ENCODE results near the gene CDK5RAP3.
A peak's percentile ranks its signal among the peaks of the same experiment; 100 is the strongest.
"Not testable (repeated sequence)": the region's sequence is repeated elsewhere in the genome, so short reads cannot be mapped to it uniquely, and the experiment has no call there.

CDK5RAP3 gene

DNA sequence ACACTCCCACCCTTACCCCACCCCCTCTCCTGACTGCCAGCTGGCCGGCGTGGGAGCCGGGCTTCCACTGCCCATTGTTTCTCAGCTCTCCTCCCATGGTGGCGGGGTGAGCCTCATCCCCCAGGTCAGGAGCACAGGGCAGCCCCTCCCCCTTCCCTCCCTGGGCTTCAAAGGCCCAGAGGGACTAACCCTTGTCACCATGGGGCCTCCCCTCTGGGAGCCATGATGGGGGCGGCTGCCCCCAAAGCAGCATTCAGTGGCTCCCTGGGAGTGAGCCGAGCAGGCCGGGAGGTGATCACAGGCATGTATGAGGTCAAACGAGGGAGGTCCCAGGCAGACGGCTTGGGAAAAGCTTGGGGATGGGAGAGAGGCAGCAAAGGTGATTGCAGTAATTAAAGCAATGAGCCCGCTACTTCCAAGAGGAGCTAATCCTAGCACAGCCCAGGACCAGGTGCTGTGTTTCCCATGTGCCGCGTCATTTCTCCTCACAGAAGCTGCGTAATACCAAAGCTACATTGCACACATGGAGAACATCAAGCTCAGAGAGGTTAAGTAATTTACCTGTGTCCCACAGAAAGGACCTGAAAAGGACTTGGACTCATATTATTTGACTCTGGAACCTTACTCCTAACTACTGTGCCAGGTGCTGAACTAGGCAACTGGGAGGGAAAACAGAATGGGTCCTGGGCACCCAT lies 24.5 kb downstream of the CDK5RAP3 start:
- no peaks in the 10 kb centered on the region for H3K4me1 Mint-ChIP-seq
- peaks cover 6% of the 10 kb centered on the region for H3K27me3 Mint-ChIP-seq
- H3K36me3 Mint-ChIP-seq (ENCODE audit: low read depth): no peaks in the 10 kb centered on the region

GRCh38 chr17:47996201-47996600 lies 25.3 kb downstream of the CDK5RAP3 start:
- Mint-ChIP-seq H3K27me3 (peaks cover 6% of the 10 kb centered on the region), H3K27ac (no peak overlapping the region), H3K4me3 (no peak overlapping the region), H3K9me3 (no peaks in the 10 kb centered on the region), H3K36me3 (ENCODE audit: low read depth) (no peaks in the 10 kb centered on the region), H3K4me1 (no peaks in the 10 kb centered on the region)
- DNase-seq (no peak), ATAC-seq (no peak)

More for the DNA sequence above, 24.5 kb downstream of the CDK5RAP3 start:
- no peak overlapping the region for H3K27ac Mint-ChIP-seq
- no peak for DNase-seq
- no peak for ATAC-seq
- H3K4me3 Mint-ChIP-seq: no peak overlapping the region
- no peaks in the 10 kb centered on the region for H3K9me3 Mint-ChIP-seq

GRCh38 chr17:47997586-47997985 lies 26.7 kb downstream of the CDK5RAP3 start:
- no peak for DNase-seq
- no peak overlapping the region for H3K4me3 Mint-ChIP-seq
- no peaks in the 10 kb centered on the region for H3K4me1 Mint-ChIP-seq
- no peak for ATAC-seq
- no peak overlapping the region for H3K27ac Mint-ChIP-seq
- H3K36me3 Mint-ChIP-seq (ENCODE audit: low read depth): no peaks in the 10 kb centered on the region
- peaks cover 6% of the 10 kb centered on the region for H3K27me3 Mint-ChIP-seq
- no peaks in the 10 kb centered on the region for H3K9me3 Mint-ChIP-seq

- Mint-ChIP-seq H3K4me3 (no peak overlapping the region), H3K4me1 (no peaks in the 10 kb centered on the region), H3K36me3 (ENCODE audit: low read depth) (no peaks in the 10 kb centered on the region), H3K9me3 (no peaks in the 10 kb centered on the region), H3K27me3 (peaks cover 6% of the 10 kb centered on the region), H3K27ac (no peak overlapping the region)
- no peak for DNase-seq
- no peak for ATAC-seq
Measured at GRCh38 chr17:47998044-47998443, 27.1 kb downstream of the CDK5RAP3 start.

DNA sequence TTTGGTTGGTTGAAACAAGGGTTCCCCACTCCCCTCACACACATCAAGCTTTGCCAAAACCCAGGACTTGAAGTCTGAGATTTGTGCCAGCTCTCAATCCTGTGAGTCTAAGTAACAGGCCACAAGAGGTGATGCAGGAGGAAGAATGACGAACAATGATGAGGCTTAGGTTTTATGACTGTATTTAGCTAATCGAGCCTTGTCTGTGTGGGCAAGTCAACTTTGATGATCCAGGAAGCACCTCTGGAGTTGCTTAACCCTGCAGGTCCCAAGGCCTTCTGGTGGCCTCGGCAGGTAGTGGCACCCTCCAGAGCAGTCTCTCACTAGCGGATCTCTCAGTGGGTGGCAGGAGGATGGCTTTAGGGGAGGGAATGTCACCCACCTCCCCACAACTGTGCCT lies 28.7 kb downstream of the CDK5RAP3 start:
- Mint-ChIP-seq H3K36me3 (ENCODE audit: low read depth) (no peaks in the 10 kb centered on the region), H3K27me3 (peaks cover 14% of the 10 kb centered on the region)
- peak; percentile 24 for ATAC-seq

GRCh38 chr17:48001197-48001596 lies 30.3 kb downstream of the CDK5RAP3 start:
- Mint-ChIP-seq H3K4me3 (no peak overlapping the region), H3K4me1 (no peaks in the 10 kb centered on the region), H3K36me3 (ENCODE audit: low read depth) (no peaks in the 10 kb centered on the region), H3K27ac (no peak overlapping the region), H3K27me3 (peaks cover 21% of the 10 kb centered on the region), H3K9me3 (no peaks in the 10 kb centered on the region)
- ATAC-seq (no peak), DNase-seq (no peak)

More for the DNA sequence above, 28.7 kb downstream of the CDK5RAP3 start:
- Mint-ChIP-seq H3K27ac (no peak overlapping the region), H3K4me1 (no peaks in the 10 kb centered on the region), H3K4me3 (no peak overlapping the region), H3K9me3 (no peaks in the 10 kb centered on the region)
- DNase-seq: no peak

- H3K4me3 Mint-ChIP-seq; DNase-seq; H3K36me3 Mint-ChIP-seq (ENCODE audit: low read depth); H3K9me3 Mint-ChIP-seq; H3K4me1 Mint-ChIP-seq; H3K27ac Mint-ChIP-seq; ATAC-seq: not testable (repeated sequence)
- peaks cover 20% of the 10 kb centered on the region for H3K27me3 Mint-ChIP-seq
Measured at GRCh38 chr17:48001657-48002056, 30.7 kb downstream of the CDK5RAP3 start.

GRCh38 chr17:48002266-48002915 lies 31.5 kb downstream of the CDK5RAP3 start:
- H3K36me3 Mint-ChIP-seq (ENCODE audit: low read depth): no peaks in the 10 kb centered on the region
- peaks cover 26% of the 10 kb centered on the region for H3K27me3 Mint-ChIP-seq
- no peak overlapping the region for H3K4me3 Mint-ChIP-seq
- H3K27ac Mint-ChIP-seq: no peak overlapping the region
- H3K9me3 Mint-ChIP-seq: no peaks in the 10 kb centered on the region
- H3K4me1 Mint-ChIP-seq: no peaks in the 10 kb centered on the region
- no peak for DNase-seq
- ATAC-seq: no peak

DNA sequence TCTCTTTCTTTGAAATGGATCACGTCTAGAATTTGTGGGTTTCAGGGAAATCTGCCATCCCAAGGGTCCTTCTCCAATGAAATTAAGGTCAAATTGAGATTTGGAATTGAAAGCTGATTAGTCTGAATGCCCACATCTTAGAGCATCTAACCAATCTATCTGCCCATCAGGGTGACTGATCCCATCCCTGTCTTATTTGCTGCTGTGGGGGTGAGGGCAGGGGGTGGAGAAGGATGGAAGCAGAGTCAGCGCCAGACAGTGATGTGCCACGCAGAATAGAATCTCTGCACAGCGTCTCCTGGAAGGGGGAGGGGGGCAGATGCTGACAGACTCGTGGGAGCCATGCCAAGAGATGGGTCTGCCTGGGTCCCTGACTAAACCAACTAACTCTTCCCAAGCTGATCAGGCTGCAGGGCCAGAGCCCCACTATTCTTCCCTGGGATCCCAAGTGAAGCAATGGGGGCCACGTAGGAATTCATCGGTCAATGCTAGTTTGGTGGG lies 32.1 kb downstream of the CDK5RAP3 start:
- no peaks in the 10 kb centered on the region for H3K9me3 Mint-ChIP-seq
- DNase-seq: no peak
- H3K27me3 Mint-ChIP-seq: peaks cover 26% of the 10 kb centered on the region
- H3K4me3 Mint-ChIP-seq: no peak overlapping the region
- no peaks in the 10 kb centered on the region for H3K4me1 Mint-ChIP-seq
- H3K36me3 Mint-ChIP-seq (ENCODE audit: low read depth): no peaks in the 10 kb centered on the region
- ATAC-seq: no peak
- no peak overlapping the region for H3K27ac Mint-ChIP-seq

- no peak for DNase-seq
- no peak for ATAC-seq
- H3K4me3 Mint-ChIP-seq: no peak overlapping the region
- peak overlapping the region; percentile 15 for H3K27ac Mint-ChIP-seq
- peaks cover 26% of the 10 kb centered on the region for H3K27me3 Mint-ChIP-seq
- no peaks in the 10 kb centered on the region for H3K4me1 Mint-ChIP-seq
- no peaks in the 10 kb centered on the region for H3K36me3 Mint-ChIP-seq (ENCODE audit: low read depth)
- no peaks in the 10 kb centered on the region for H3K9me3 Mint-ChIP-seq
Measured at GRCh38 chr17:48003417-48004151, 32.7 kb downstream of the CDK5RAP3 start.

DNA sequence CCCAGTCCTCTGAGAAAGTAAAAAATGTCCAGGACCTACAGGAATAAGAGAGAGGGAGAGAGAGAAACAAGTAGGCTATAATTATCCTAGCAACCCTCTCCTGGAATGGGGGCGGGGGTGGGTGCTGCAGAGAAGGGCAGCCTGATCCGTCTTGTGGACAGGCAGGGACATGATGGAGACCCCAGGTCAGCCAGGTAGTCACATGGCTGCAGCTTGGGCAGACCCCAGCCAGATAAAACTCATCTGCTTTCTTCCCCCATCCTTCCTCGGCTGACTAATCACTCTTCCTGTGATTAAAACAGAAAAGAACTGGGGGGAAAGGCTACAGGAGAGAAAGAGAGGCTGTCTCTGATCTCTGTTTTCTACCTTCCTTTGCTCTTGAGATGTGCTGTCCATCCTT lies 34.1 kb downstream of the CDK5RAP3 start:
- ATAC-seq (no peak), DNase-seq (no peak)
- H3K4me1 Mint-ChIP-seq: no peaks in the 10 kb centered on the region
- no peak overlapping the region for H3K4me3 Mint-ChIP-seq
- H3K36me3 Mint-ChIP-seq (ENCODE audit: low read depth): no peaks in the 10 kb centered on the region
- H3K27ac Mint-ChIP-seq: no peak overlapping the region
- H3K27me3 Mint-ChIP-seq: peaks cover 32% of the 10 kb centered on the region
- no peaks in the 10 kb centered on the region for H3K9me3 Mint-ChIP-seq

GRCh38 chr17:48006936-48007709 lies 36.2 kb downstream of the CDK5RAP3 start:
- no peak overlapping the region for H3K27ac Mint-ChIP-seq
- ATAC-seq (no peak), DNase-seq (no peak)
- H3K4me3 Mint-ChIP-seq: no peak overlapping the region
- H3K4me1 Mint-ChIP-seq: peaks cover 9% of the 10 kb centered on the region
- no peaks in the 10 kb centered on the region for H3K9me3 Mint-ChIP-seq
- H3K36me3 Mint-ChIP-seq (ENCODE audit: low read depth): no peaks in the 10 kb centered on the region
- H3K27me3 Mint-ChIP-seq: peaks cover 49% of the 10 kb centered on the region

GRCh38 chr17:48010193-48010592 lies 39.3 kb downstream of the CDK5RAP3 start:
- Mint-ChIP-seq H3K9me3 (no peaks in the 10 kb centered on the region), H3K4me3 (no peak overlapping the region), H3K27me3 (peaks cover 61% of the 10 kb centered on the region), H3K36me3 (ENCODE audit: low read depth) (no peaks in the 10 kb centered on the region), H3K4me1 (peaks cover 12% of the 10 kb centered on the region), H3K27ac (no peak overlapping the region)
- ATAC-seq: no peak
- no peak for DNase-seq

DNA sequence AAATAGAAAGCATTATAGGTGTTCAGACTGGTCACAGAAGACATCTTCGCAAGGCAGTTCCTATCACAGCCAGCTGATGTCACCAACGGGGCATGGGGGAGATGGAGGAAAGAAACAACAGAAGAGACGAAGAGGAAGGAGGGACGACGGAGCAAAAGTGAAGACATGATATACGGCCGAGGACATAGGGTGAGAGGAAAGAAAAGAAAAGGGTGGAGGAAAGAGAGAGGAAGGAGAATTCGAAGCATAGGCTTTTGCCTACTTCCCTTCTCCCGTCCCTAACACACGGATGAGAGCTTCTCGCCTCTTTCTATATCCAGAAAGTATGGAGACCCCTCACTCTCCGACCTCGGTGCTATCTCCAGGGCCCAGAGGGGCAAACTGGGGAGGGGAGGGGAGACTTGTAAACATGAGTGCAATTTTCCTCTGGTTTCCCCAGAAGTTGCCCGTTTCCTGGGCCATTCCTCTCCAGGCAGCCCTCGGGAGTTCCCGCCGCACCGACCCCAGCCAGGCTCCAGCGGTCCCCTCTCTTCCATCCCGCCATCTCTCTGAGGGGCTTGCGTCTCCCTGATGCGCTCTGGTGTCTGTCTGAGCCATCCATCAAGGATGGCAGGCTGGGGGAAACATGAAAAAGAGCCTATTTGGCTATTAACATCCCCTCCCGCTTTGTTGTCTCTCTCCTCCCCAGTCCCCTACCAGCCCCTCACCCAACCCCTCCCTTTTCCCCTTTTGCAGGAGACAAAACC lies 40.7 kb downstream of the CDK5RAP3 start:
- Mint-ChIP-seq H3K4me1 (peaks cover 12% of the 10 kb centered on the region), H3K4me3 (peak overlapping the region; percentile 74)

More for the DNA sequence above, 40.7 kb downstream of the CDK5RAP3 start:
- H3K27me3 Mint-ChIP-seq: peaks cover 57% of the 10 kb centered on the region
- no peaks in the 10 kb centered on the region for H3K9me3 Mint-ChIP-seq
- DNase-seq (peak; percentile 57), ATAC-seq (peak; percentile 62)
- peak overlapping the region; percentile 38 for H3K27ac Mint-ChIP-seq
- H3K36me3 Mint-ChIP-seq (ENCODE audit: low read depth): no peaks in the 10 kb centered on the region

Measured in activated naive CD8-positive, alpha-beta T cell treated with anti-CD3 and anti-CD28 coated beads, Interleukin-2, amount 50 U/mL, for 24 hours (primary cell).